ENCODE measurements around the gene HBG1. TPM values are rescaled to one million over a fixed set of nuclear protein-coding genes. Genes with fewer than 3 reads are reported as not detected.

HBG1 gene
- total and polyA plus RNA-seq, 2 of the 8 experiments (the other 6 are each of a cell fraction or from before 2014, with no cell fraction given), result 0.26 TPM; not detected in 1

DNA sequence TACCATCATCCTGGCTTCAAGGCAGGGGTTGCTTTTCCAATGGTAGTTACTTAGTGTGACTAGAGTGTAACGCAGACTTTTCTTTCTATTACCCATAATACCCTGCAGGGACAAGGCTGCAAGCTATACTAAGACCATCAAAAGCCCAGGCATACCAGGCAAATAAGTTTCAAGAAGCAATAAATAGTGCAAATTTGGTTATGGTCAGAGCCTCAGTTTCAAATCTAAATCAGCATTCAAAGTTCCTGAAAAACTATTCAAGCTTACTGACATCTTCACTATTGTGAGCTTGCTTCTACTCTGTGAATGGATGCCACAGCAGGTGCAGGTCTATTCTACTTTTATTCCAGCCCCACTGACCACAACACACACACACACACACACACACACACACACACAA, 20.3 kb downstream of the HBG1 start:
- POLR2A ChIA-PET (ENCODE audit: partially characterized antibody), result no interaction called here
- Histone ChIP-seq H2AK5ac (ENCODE audit: low read depth, low read length) (no peak overlapping the region), H3K4me2 (ENCODE audit: insufficient read depth in 1 of 2, low read depth in 2 of 2, low read length in 2 of 2) (no peak overlapping the region), H2BK5ac (ENCODE audit: low read depth, low read length) (no peak overlapping the region), H3K56ac (replicated peaks; ENCODE audit: insufficient read length, low read depth, low read length) (no peak overlapping the region), H3K79me1 (ENCODE audit: low read depth, low read length) (no peaks in the 10 kb centered on the region), H3K9me3 (ENCODE audit: insufficient read depth in 2 of 2, low read depth in 1 of 2, low read length in 1 of 2) (no peaks in the 10 kb centered on the region), H2AFZ (ENCODE audit: low read length) (no peak overlapping the region), H3K4me3 (ENCODE audit: extremely low read depth in 1 of 4, insufficient read depth in 2 of 4, low read depth in 3 of 4, low read length in 4 of 4) (no peak overlapping the region), H3K36me3 (ENCODE audit: control insufficient read depth in 2 of 4, insufficient read depth in 4 of 4, low read length in 3 of 4) (no peaks in the 10 kb centered on the region), H4K20me1 (replicated peaks in 1 of 2; ENCODE audit: control insufficient read depth in 1 of 2, insufficient read depth in 2 of 2, low read length in 2 of 2) (no peaks in the 10 kb centered on the region), H3K27me3 (replicated peaks in 1 of 4; ENCODE audit: control insufficient read depth in 3 of 4, extremely low read depth in 1 of 4, insufficient read depth in 3 of 4, low read length in 3 of 4) (no peaks in the 10 kb centered on the region), H3K27ac (ENCODE audit: low read depth, low read length) (no peak overlapping the region), H4K5ac (ENCODE audit: insufficient read length, low read depth, low read length) (no peak overlapping the region), H2BK15ac (ENCODE audit: low read length) (no peak overlapping the region), H3K23ac (ENCODE audit: insufficient read length) (no peak overlapping the region), H4K91ac (replicated peaks; ENCODE audit: insufficient read length, low read length) (no peak overlapping the region), H3K9ac (replicated peaks in 1 of 4; ENCODE audit: extremely low read depth in 1 of 4, low read depth in 3 of 4, low read length in 3 of 4) (no peak overlapping the region), H3K4ac (replicated peaks; ENCODE audit: insufficient read length, low read depth, low read length) (no peak overlapping the region), H2BK120ac (replicated peaks; ENCODE audit: low read depth, low read length) (no peak overlapping the region), H2BK20ac (ENCODE audit: low read length) (no peak overlapping the region), H3K4me1 (replicated peaks in 1 of 4; ENCODE audit: control insufficient read depth in 3 of 4, insufficient read depth in 4 of 4, low read length in 3 of 4) (no peaks in the 10 kb centered on the region), H3K79me2 (ENCODE audit: control insufficient read depth in 1 of 2, insufficient read depth in 2 of 2, low read length in 2 of 2) (no peaks in the 10 kb centered on the region), H3K14ac (ENCODE audit: insufficient read length) (no peak overlapping the region), H4K8ac (ENCODE audit: extremely low read depth, insufficient read depth, low read length) (no peak overlapping the region), H3K23me2 (ENCODE audit: low read depth, low read length) (no peaks in the 10 kb centered on the region; the same call in 1 of the 2 replicates), H2BK12ac (ENCODE audit: low read depth, low read length) (no peak overlapping the region), H3K18ac (ENCODE audit: extremely low read depth, low read length) (no peak overlapping the region)
- CTCF ChIA-PET (ENCODE audit: partially characterized antibody), result interaction anchor here (0.8 kb wide), 1 partner anchor 61 kb away, joined by 3 read pairs; no protein-coding TSS in a partner anchor
- WGBS, 2 experiments (ENCODE audit: extremely low coverage in 1 of 2, insufficient coverage in 1 of 2, insufficient read length in 1 of 2, insufficient replicate concordance in 2 of 2, low coverage in 1 of 2, low lambda C conversion rate in 2 of 2, missing lambda C conversion rate in 1 of 2), result 88% methylated on average over 1 of the region's 1 CpG; no CpG with 5 or more reads in 1 of the 2 experiments
- FAIRE-seq (no peak), DNase-seq (ENCODE audit: low read depth in 1 of 2, low spot score in 2 of 2) (no peak)
- TF ChIP-seq POU5F1 (IDR thresholded peaks at IDR 0.05; ENCODE audit: low read depth, low read length) (no peak), BCL11A (IDR thresholded peaks at IDR 0.05; ENCODE audit: low read depth in 2 of 2, low read length in 2 of 2) (no peak), RBBP5 (IDR thresholded peaks at IDR 0.05; ENCODE audit: borderline replicate concordance, low read depth, low read length) (no peak), TBP (IDR thresholded peaks at IDR 0.05; ENCODE audit: low read depth, low read length) (no peak), FOSL1 (IDR thresholded peaks at IDR 0.05; ENCODE audit: insufficient read depth, low read depth, low read length) (no peak)
- TF ChIP-seq, protein P1, sequence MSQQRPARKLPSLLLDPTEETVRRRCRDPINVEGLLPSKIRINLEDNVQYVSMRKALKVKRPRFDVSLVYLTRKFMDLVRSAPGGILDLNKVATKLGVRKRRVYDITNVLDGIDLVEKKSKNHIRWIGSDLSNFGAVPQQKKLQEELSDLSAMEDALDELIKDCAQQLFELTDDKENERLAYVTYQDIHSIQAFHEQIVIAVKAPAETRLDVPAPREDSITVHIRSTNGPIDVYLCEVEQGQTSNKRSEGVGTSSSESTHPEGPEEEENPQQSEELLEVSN (IDR thresholded peaks at IDR 0.05), result no peak

All from H1 (cell line).